Cardiac muscle cell (in vitro differentiated cells and primary cell): ENCODE measurements around the gene BBS5. TPM values are rescaled to one million over a fixed set of nuclear protein-coding genes. Genes with fewer than 3 reads are reported as not detected.

ENCODE experiments used
- DNase-seq, 2 donors: peaks; one replicate each; pipeline versions ENCODE4 v3.0.0 to v3.0.0-alpha.2; 2010 to 2017; ENCODE audit warnings: low read depth in 1 of 2, low spot score in 1 of 2
- H3K27ac ChIP-seq: fragments of 200-600 bp; sonication (generic); 2 replicates; pipeline ENCODE4 v1.5.1; 2016
- H3K27me3 ChIP-seq: fragments of 200-600 bp; sonication (generic); 2 replicates; pipeline ENCODE4 v1.6.0; 2016; ENCODE audit warnings: control low read depth
- H3K36me3 ChIP-seq: fragments of 200-600 bp; sonication (generic); 2 replicates; pipeline ENCODE4 v1.5.1; 2016; ENCODE audit warnings: control low read depth
- H3K4me1 ChIP-seq: fragments of 200-600 bp; sonication (generic); 2 replicates; pipeline ENCODE4 v1.8.1; 2017; ENCODE audit warnings: low read depth, mild to moderate bottlenecking, mixed run types
- H3K4me3 ChIP-seq: fragments of 200-600 bp; sonication (generic); 2 replicates; pipeline ENCODE4 v1.5.1; 2016; ENCODE audit warnings: mild to moderate bottlenecking
- H3K9me3 ChIP-seq: fragments of 200-600 bp; sonication (generic); 2 replicates; pipeline ENCODE4 v1.5.1; 2017; ENCODE audit warnings: low read depth, mild to moderate bottlenecking, control low read depth
- polyA plus RNA-seq: library from polyadenylated mRNA; unstranded; fragments of >200 nt; fragmentation: Nextera tagmentation; extraction: Ambion mirVana; gene quantifications from 2 replicates; pipeline ENCODE4 v1.2.1, GENCODE V29; 2016
- total RNA-seq: library from RNA; depleted of rRNA; stranded (reverse); fragments of >200 nt; gene quantifications from 2 replicates; pipeline ENCODE4 v1.2.3, GENCODE V29; 2016
- TF ChIP-seq, protein P1 (sequence below): IDR thresholded peaks from 2 replicates; pipeline ENCODE4 v1.5.1; 2012; ENCODE audit warnings: low read depth, mild to moderate bottlenecking, low read length

The BBS5 gene
- total and polyA plus RNA-seq, 2 experiments from 2014 or later: 8.4 to 8.9 TPM

DNA sequence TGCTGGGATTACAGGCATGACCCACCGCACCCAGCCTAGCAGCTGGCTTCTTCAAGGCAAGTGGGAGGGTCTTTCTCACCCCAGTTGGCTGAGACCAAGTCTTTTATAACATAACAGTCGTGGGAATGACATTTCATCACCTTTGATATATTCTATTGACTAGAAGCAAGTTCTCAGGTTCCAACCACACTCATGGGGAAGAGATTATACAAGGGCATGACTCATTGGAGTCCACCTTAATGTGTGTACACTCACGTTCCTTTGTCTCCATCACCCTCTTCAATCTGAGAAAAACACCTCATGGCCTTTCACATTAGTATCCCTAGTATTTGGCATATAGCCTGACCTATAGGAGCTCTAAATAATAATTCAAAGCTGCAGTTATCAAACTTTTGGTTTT lies 2.8 kb upstream of the BBS5 start:
- Histone ChIP-seq H3K27ac (no peak overlapping the region), H3K9me3 (no peaks in the 10 kb centered on the region), H3K4me3 (no peak overlapping the region), H3K4me1 (no peaks in the 10 kb centered on the region), H3K36me3 (no peaks in the 10 kb centered on the region), H3K27me3 (no peaks in the 10 kb centered on the region)
- no peak for DNase-seq
- TF ChIP-seq, protein P1, sequence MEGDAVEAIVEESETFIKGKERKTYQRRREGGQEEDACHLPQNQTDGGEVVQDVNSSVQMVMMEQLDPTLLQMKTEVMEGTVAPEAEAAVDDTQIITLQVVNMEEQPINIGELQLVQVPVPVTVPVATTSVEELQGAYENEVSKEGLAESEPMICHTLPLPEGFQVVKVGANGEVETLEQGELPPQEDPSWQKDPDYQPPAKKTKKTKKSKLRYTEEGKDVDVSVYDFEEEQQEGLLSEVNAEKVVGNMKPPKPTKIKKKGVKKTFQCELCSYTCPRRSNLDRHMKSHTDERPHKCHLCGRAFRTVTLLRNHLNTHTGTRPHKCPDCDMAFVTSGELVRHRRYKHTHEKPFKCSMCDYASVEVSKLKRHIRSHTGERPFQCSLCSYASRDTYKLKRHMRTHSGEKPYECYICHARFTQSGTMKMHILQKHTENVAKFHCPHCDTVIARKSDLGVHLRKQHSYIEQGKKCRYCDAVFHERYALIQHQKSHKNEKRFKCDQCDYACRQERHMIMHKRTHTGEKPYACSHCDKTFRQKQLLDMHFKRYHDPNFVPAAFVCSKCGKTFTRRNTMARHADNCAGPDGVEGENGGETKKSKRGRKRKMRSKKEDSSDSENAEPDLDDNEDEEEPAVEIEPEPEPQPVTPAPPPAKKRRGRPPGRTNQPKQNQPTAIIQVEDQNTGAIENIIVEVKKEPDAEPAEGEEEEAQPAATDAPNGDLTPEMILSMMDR: no peak

DNA sequence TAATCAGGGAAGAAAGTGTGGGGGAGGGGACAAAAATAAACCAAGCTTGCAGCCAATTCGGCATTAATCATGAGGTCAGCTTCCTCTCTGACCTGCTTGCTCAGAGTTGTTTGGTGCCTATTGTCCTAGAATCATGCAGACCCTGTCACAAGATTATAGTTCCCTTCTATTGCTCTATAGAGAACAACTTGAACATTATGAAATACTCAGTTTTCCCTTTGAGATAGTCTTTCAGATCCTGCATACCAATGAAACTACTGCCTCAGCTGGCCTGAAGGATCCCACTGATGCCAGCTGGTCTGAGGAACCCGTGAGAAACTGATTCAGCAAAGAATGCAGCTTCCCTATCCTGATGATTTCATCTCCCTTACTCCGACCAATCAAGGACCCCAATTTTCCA lies 955 bp upstream of the BBS5 start:
- TF ChIP-seq, protein P1: no peak
- DNase-seq: peak in 1 of 2 donors; percentile 65
- no peaks in the 10 kb centered on the region for H3K27me3 ChIP-seq
- no peak overlapping the region for H3K27ac ChIP-seq
- H3K36me3 ChIP-seq: no peaks in the 10 kb centered on the region
- no peak overlapping the region for H3K4me3 ChIP-seq
- no peaks in the 10 kb centered on the region for H3K9me3 ChIP-seq
- no peaks in the 10 kb centered on the region for H3K4me1 ChIP-seq

DNA sequence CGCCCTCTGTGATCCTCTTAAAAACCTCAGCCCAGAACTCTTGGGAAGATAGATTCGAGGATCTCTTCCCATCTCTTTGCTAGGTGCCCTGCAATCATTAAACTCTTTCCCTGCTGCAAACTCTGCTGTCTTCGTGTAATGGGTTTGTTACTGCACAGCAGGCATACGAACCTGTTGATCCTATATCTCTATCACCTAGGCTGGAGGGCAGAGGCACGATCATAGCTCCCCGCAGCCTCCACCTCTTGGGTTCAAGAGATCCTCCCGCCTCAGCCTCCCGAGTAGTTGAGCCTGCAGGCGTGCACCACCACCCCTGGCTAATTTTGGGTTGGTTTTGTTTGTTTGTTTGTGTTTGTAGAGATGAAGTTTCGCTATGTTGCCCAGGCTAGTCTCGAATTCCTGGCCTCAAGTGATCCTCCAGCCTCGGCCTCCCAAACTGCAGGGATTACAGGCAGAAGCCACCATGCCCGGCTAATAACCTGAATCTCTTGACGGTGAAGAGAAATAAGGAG lies 493 bp upstream of the BBS5 start:
- Histone ChIP-seq H3K9me3 (no peaks in the 10 kb centered on the region), H3K27me3 (no peaks in the 10 kb centered on the region), H3K27ac (no peak overlapping the region), H3K36me3 (no peaks in the 10 kb centered on the region), H3K4me3 (peak overlapping the region; percentile 48), H3K4me1 (no peaks in the 10 kb centered on the region)
- no peak for DNase-seq
- TF ChIP-seq, protein P1: no peak

DNA sequence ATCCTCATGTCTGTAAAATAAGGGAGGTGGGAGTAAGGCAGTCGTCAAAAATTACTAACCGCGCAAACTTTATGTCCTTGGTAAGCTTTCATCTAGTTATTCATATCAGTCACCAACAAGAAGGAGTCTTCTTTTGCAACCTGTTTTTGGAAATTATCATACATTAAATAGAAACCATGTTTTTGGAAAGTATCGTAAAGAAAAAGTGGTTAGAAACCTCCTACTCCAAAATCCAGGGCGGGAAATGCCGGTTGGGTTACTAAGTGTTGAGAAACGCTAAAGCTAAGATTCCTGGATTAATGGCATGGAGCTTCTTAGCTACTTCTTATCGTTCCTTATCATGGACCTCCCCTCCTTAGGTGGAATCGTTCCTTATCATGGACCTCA lies 778 bp downstream of the BBS5 start:
- peak in 1 of 2 donors; percentile 24 for DNase-seq
- H3K4me3 ChIP-seq: peak overlapping the region; percentile 48
- TF ChIP-seq, protein P1: no peak

DNA sequence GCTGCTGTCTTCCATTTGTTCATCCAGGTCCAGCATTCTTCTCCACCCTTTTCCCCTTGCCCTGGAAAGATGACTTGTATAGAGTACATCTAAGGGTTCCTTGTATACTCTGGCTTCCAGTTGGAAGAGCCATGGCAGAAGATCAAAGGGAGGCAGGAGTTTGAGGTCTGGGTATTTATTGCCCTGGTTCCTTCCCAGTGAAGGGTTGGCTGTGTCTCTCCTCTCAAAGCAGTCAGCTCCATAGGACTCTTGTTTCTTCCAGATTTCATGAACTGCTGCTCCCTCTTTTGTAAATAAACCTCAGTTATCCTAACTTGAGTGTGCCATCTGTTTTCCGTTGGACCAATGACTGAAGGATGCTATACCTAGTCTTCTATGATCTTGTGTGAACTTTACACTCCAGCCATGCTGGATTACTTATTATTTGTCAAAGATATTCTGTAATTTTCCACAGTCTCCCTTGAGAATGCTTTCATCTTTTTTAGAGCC lies 6.4 kb downstream of the BBS5 start:
- no peak for DNase-seq
- peaks cover 3% of the 10 kb centered on the region for H3K36me3 ChIP-seq
- no peak overlapping the region for H3K27ac ChIP-seq
- no peak overlapping the region for H3K4me3 ChIP-seq
- no peaks in the 10 kb centered on the region for H3K4me1 ChIP-seq
- no peaks in the 10 kb centered on the region for H3K9me3 ChIP-seq
- TF ChIP-seq, protein P1: no peak
- H3K27me3 ChIP-seq: no peaks in the 10 kb centered on the region

More for the DNA sequence above, 778 bp downstream of the BBS5 start:
- Histone ChIP-seq H3K4me1 (no peaks in the 10 kb centered on the region), H3K9me3 (no peaks in the 10 kb centered on the region), H3K36me3 (no peaks in the 10 kb centered on the region), H3K27me3 (no peaks in the 10 kb centered on the region), H3K27ac (no peak overlapping the region)
